Smooth muscle cell (in vitro differentiated cells): ENCODE results near the gene HCST. TPM values are rescaled to one million over a fixed set of nuclear protein-coding genes. Genes with fewer than 3 reads are reported as not detected.

Source experiments
- DNase-seq: peaks from one replicate; lab custom pipeline; 2025; ENCODE audit not compliant: unreplicated experiment; lab: John Stamatoyannopoulos, UW
- H2AFZ ChIP-seq: fragments of 200-600 bp; sonication (generic); 2 replicates; pipeline ENCODE4 v1.6.0; 2016; ENCODE audit warnings: antibody characterized with exemption, low read depth, mild to moderate bottlenecking
- H3F3A ChIP-seq: fragments of 200-600 bp; sonication (generic); 2 replicates; pipeline ENCODE4 v1.6.0; 2017; ENCODE audit warnings: antibody characterized with exemption, low read depth
- H3K27ac ChIP-seq: fragments of 200-600 bp; sonication (generic); 2 replicates; pipeline ENCODE4 v1.5.1; 2016; ENCODE audit warnings: low read depth, mild to moderate bottlenecking
- H3K27me3 ChIP-seq: fragments of 200-600 bp; sonication (generic); 2 replicates; pipeline ENCODE4 v1.6.1; 2016; ENCODE audit warnings: low read depth, mild to moderate bottlenecking
- H3K36me3 ChIP-seq: fragments of 200-600 bp; sonication (generic); 2 replicates; pipeline ENCODE4 v1.5.1; 2016; ENCODE audit warnings: low read depth
- H3K4me1 ChIP-seq: fragments of 200-600 bp; sonication (generic); 2 replicates; pipeline ENCODE4 v1.5.1; 2016; ENCODE audit warnings: low read depth
- H3K4me2 ChIP-seq: fragments of 200-600 bp; sonication (generic); 2 replicates; pipeline ENCODE4 v1.6.0; 2016; ENCODE audit warnings: mild to moderate bottlenecking
- H3K4me3 ChIP-seq: fragments of 200-600 bp; sonication (generic); 2 replicates; pipeline ENCODE4 v1.5.1; 2016; ENCODE audit warnings: mild to moderate bottlenecking
- H3K79me2 ChIP-seq: fragments of 200-600 bp; sonication (generic); 2 replicates; pipeline ENCODE4 v1.6.0; 2016; ENCODE audit warnings: low read depth, mild to moderate bottlenecking
- H3K9ac ChIP-seq: fragments of 200-600 bp; sonication (generic); 2 replicates; pipeline ENCODE4 v1.6.0; 2016; ENCODE audit warnings: low read depth
- H3K9me3 ChIP-seq: fragments of 200-600 bp; sonication (generic); replicated peaks from 2 replicates; pipeline ENCODE4 v1.5.1; 2016; ENCODE audit warnings: low read depth
- H4K20me1 ChIP-seq: fragments of 200-600 bp; sonication (generic); 2 replicates; pipeline ENCODE4 v1.6.0; 2016; ENCODE audit warnings: low read depth
- CTCF ChIP-seq: fragments of 200-600 bp; sonication (generic); IDR thresholded peaks from 2 replicates; pipeline ENCODE4 v1.5.1; 2017; ENCODE audit warnings: borderline replicate concordance, mild to moderate bottlenecking, antibody characterized with exemption; ENCODE audit not compliant: insufficient read depth, poor library complexity, severe bottlenecking
- WGBS: methylation state at CpG from one replicate; pipeline ENCODE4 v1.1.7; 2016; ENCODE audit warnings: low lambda C conversion rate; 5-methylcytosine and 5-hydroxymethylcytosine counted together
- polyA plus RNA-seq: library from polyadenylated mRNA; unstranded; fragments of >200 nt; fragmentation: Nextera tagmentation; extraction: Ambion mirVana; gene quantifications from 2 replicates; pipeline ENCODE4 v1.2.1, GENCODE V29; 2016
- total RNA-seq: library from RNA; depleted of rRNA; stranded (reverse); fragments of >200 nt; gene quantifications from 2 replicates; pipeline ENCODE4 v1.2.3, GENCODE V29; 2014

The HCST gene
- total and polyA plus RNA-seq, 2 experiments from 2014 or later: 0.81 to 3.4 TPM

DNA sequence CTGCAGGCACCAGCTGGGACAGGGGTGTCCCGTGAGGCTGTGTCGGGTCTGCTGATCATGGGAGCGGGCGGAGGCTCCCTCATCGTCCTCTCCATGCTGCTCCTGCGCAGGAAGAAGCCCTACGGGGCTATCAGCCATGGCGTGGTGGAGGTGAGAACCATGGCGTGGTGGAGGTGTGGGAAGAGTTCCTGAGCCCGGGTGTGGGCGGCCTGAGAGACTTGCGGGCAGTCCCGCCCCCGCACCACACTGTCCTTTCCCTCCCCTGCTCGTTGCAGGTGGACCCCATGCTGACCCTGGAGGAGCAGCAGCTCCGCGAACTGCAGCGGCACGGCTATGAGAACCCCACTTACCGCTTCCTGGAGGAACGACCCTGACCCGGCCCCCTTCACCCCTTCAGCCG lies 23.3 kb upstream of the HCST start:
- H2AFZ ChIP-seq: no peak overlapping the region
- H3K4me2 ChIP-seq: no peak overlapping the region
- H3K4me3 ChIP-seq: no peak overlapping the region
- no peaks in the 10 kb centered on the region for H3K36me3 ChIP-seq
- no peaks in the 10 kb centered on the region for H3K27me3 ChIP-seq
- H3K9me3 ChIP-seq: no peaks in the 10 kb centered on the region
- no peak overlapping the region for H3K9ac ChIP-seq
- no peak for DNase-seq
- H4K20me1 ChIP-seq: no peaks in the 10 kb centered on the region
- WGBS: 82% methylated on average over 22 of the region's 23 CpGs
- H3F3A ChIP-seq: no peaks in the 10 kb centered on the region
- H3K79me2 ChIP-seq: no peaks in the 10 kb centered on the region
- TF ChIP-seq CTCF: no peak
- H3K27ac ChIP-seq: no peak overlapping the region
- no peaks in the 10 kb centered on the region for H3K4me1 ChIP-seq

DNA sequence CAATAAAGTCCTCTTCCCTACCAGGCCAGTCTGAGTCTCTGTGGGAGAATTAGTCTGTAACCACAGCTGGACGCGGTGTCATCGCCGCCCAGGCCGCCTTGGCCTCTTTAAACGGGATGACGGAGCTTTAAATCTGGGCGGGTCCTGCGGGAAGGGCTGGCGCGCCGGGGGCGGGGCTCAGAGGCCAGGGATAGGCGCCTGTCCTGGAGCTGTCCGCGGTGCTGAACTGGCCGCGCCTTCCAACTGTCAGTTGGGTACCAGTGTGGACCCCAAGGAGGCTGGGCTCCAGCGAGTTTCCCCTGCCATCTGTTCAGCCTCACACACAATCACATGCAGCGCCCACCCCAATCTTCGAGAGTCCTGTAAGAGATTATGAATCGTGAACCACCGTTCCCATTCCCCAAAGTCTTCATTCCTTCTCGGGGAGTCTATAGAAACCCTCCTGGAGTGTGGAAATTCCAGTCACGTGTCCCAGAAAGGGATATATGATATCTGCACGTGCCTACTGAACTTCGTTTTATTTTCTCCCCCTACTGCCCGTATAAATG lies 22.5 kb upstream of the HCST start:
- no peaks in the 10 kb centered on the region for H3K27me3 ChIP-seq
- no peaks in the 10 kb centered on the region for H3F3A ChIP-seq
- no peak overlapping the region for H3K27ac ChIP-seq
- H3K9me3 ChIP-seq: no peaks in the 10 kb centered on the region
- no peak overlapping the region for H2AFZ ChIP-seq
- WGBS: 5% methylated on average over 28 of the region's 28 CpGs
- DNase-seq: peak; percentile 85
- H3K4me1 ChIP-seq: no peaks in the 10 kb centered on the region
- no peaks in the 10 kb centered on the region for H4K20me1 ChIP-seq
- no peak overlapping the region for H3K9ac ChIP-seq
- no peak for TF ChIP-seq CTCF
- no peaks in the 10 kb centered on the region for H3K36me3 ChIP-seq
- H3K4me2 ChIP-seq: no peak overlapping the region
- H3K79me2 ChIP-seq: no peaks in the 10 kb centered on the region
- no peak overlapping the region for H3K4me3 ChIP-seq

DNA sequence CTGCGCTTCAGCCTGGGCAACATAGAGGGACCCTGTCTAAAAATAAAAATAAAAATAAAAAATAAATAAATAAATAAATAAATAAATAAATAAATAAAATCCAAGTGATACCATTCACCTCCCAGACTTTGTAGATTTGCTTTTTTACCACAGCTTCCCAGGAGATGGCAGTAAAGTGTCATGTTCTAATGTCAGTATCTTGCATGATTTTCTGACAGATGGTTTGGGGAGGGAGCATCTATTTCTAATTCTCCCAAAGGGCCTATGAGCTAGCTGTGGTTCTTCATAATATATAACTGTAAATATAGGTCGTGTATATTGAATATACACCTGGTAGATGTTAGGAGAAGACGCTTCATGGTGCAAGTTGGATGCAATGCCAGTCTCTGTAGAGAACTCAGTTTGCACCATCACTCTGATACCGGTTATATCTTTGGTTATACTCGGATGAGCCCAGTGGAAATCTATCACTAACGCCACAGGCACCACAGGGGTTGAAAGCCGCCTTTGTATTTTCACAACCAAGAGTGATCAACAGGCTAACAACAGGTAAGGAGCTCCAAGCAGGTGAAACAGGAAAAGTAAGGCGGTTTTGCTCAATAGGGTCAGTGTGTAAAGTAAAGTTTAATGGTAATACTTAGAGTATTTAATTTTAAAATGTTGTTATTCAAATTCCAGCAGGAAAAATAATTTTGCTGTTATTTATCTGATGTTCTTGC lies 20.1 kb upstream of the HCST start:
- Histone ChIP-seq H3K4me3 (no peak overlapping the region), H2AFZ (no peak overlapping the region), H3K4me2 (no peak overlapping the region), H3K79me2 (no peaks in the 10 kb centered on the region), H4K20me1 (no peaks in the 10 kb centered on the region), H3K36me3 (no peaks in the 10 kb centered on the region), H3K27me3 (no peaks in the 10 kb centered on the region), H3K9ac (no peak overlapping the region), H3K4me1 (no peaks in the 10 kb centered on the region), H3K9me3 (no peaks in the 10 kb centered on the region), H3K27ac (no peak overlapping the region), H3F3A (no peaks in the 10 kb centered on the region)
- 33% methylated on average over 8 of the region's 8 CpGs for WGBS
- DNase-seq: no peak
- peak; percentile 58 for TF ChIP-seq CTCF

DNA sequence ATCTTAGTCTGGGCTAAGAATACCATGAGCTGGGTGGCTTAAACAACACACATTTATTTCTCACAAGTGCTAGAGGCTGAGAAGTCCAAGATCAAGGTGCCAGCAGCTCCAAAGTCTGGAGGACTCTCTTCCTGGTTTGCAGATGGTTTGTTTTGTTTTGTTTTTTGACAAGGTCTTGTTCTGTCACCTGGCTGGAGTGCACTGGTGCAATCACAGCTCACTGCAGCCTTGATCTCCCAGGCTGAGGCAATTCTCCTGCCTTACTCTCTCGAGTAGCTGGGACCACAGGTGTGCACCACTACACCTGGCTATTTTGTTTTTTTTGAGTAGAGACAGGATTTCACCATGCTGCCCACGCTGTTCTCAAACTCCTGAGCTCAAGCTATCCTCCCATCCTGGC lies 18.4 kb upstream of the HCST start:
- Histone ChIP-seq H3F3A (no peaks in the 10 kb centered on the region), H3K79me2 (no peaks in the 10 kb centered on the region), H3K27ac (no peak overlapping the region), H3K36me3 (no peaks in the 10 kb centered on the region), H3K9me3 (no peaks in the 10 kb centered on the region), H3K4me1 (no peaks in the 10 kb centered on the region), H3K4me3 (no peak overlapping the region), H4K20me1 (no peaks in the 10 kb centered on the region), H3K27me3 (no peaks in the 10 kb centered on the region), H3K9ac (no peak overlapping the region), H3K4me2 (no peak overlapping the region), H2AFZ (no peak overlapping the region)
- no peak for TF ChIP-seq CTCF
- DNase-seq: no peak
- 78% methylated on average over 2 of the region's 2 CpGs for WGBS
